A549 (cell line): ENCODE results near the gene POLR2E.

Experiments
- CEBPB ChIP-seq, 2 experiments: fragments of >200 bp in 1 of 2; sonication (Bioruptor Twin) in 1 of 2; formaldehyde crosslinking in 1 of 2; IDR thresholded peaks; 2 replicates each; pipeline ENCODE4 v1.6.1; 2012 to 2016
- EP300 ChIP-seq, 2 experiments: fragments of >200 bp; sonication (Bioruptor Twin); formaldehyde crosslinking; IDR thresholded peaks; 2 replicates in 1 of 2; 3 replicates in 1 of 2; pipeline ENCODE4 v1.6.1; 2016 to 2017
- ESRRA ChIP-seq: fragments of 150-350 bp; IDR thresholded peaks from 2 replicates; pipeline ENCODE4 v1.6.1; 2014; ENCODE audit warnings: mild to moderate bottlenecking, low read length, borderline replicate concordance
- JUNB ChIP-seq: fragments of >200 bp; sonication (Bioruptor Twin); formaldehyde crosslinking; IDR thresholded peaks from 2 replicates; pipeline ENCODE4 v1.6.1; 2016
- MYC ChIP-seq: IDR thresholded peaks from 2 replicates; pipeline ENCODE4 v1.6.1; 2012; ENCODE audit warnings: mild to moderate bottlenecking, inconsistent platforms, low read length, improper control_type of control experiment, borderline replicate concordance
- POLR2A ChIP-seq: IDR thresholded peaks from 2 replicates; pipeline ENCODE4 v1.6.1; 2012; ENCODE audit warnings: mild to moderate bottlenecking, low read length
- RAD21 ChIP-seq, 2 experiments: fragments of >200 bp in 1 of 2; sonication (Bioruptor Twin) in 1 of 2; formaldehyde crosslinking in 1 of 2; IDR thresholded peaks in 1 of 2; conservative IDR thresholded peaks in 1 of 2; 2 replicates in 1 of 2; 3 replicates in 1 of 2; pipeline ENCODE4 v1.6.1; 2012 to 2018; ENCODE audit warnings: inconsistent platforms in 1 of 2
- RARB ChIP-seq: fragments of 250-450 bp; sonication (Bioruptor Pico); IDR thresholded peaks from 2 replicates; pipeline ENCODE4 v1.8.0; 2021; ENCODE audit warnings: mild to moderate bottlenecking, moderate library complexity
- SREBF2 ChIP-seq: fragments of 450-650 bp; IDR thresholded peaks from 2 replicates; pipeline ENCODE4 v1.6.1; 2014; ENCODE audit warnings: mild to moderate bottlenecking, moderate library complexity
- TF ChIP-seq, protein P1 (sequence below): fragments of >200 bp; sonication (Bioruptor Twin); formaldehyde crosslinking; IDR thresholded peaks from 3 replicates; pipeline ENCODE4 v1.5.1; 2016
- TF ChIP-seq, protein P2 (sequence below): fragments of 450-650 bp; IDR thresholded peaks from 2 replicates; pipeline ENCODE4 v1.6.1; 2014; ENCODE audit warnings: antibody characterized with exemption
- TF ChIP-seq, protein P3 (sequence below): fragments of >200 bp; sonication (Bioruptor Twin); formaldehyde crosslinking; IDR thresholded peaks from 3 replicates; pipeline ENCODE4 v1.6.1; 2016

DNA sequence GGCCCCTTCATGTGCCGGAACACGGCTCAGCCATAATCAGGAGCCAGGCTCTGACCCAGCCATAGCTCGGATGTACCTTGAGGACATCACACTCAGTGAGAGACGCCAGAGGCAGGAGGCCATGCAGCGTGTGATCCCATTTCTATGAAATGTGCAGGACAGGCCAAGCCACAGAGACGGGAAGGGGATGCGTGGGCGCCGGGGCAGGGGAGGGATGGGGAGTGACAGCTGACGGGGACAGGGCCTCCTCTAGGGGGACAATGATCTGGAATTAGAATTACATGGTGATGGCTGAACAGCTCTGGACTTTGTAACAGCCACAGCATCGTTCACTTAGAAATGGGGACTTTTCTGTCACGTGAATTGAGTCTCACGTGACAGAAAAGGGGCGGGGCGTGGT, 44.0 kb upstream of the POLR2E start:
- TF ChIP-seq, protein P1, sequence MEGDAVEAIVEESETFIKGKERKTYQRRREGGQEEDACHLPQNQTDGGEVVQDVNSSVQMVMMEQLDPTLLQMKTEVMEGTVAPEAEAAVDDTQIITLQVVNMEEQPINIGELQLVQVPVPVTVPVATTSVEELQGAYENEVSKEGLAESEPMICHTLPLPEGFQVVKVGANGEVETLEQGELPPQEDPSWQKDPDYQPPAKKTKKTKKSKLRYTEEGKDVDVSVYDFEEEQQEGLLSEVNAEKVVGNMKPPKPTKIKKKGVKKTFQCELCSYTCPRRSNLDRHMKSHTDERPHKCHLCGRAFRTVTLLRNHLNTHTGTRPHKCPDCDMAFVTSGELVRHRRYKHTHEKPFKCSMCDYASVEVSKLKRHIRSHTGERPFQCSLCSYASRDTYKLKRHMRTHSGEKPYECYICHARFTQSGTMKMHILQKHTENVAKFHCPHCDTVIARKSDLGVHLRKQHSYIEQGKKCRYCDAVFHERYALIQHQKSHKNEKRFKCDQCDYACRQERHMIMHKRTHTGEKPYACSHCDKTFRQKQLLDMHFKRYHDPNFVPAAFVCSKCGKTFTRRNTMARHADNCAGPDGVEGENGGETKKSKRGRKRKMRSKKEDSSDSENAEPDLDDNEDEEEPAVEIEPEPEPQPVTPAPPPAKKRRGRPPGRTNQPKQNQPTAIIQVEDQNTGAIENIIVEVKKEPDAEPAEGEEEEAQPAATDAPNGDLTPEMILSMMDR, result no peak
- TF ChIP-seq CEBPB (IDR thresholded peaks at IDR 0.05), result no peak
- TF ChIP-seq, protein P2, sequence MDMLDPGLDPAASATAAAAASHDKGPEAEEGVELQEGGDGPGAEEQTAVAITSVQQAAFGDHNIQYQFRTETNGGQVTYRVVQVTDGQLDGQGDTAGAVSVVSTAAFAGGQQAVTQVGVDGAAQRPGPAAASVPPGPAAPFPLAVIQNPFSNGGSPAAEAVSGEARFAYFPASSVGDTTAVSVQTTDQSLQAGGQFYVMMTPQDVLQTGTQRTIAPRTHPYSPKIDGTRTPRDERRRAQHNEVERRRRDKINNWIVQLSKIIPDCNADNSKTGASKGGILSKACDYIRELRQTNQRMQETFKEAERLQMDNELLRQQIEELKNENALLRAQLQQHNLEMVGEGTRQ, result no peak
- no peak for TF ChIP-seq POLR2A
- TF ChIP-seq SREBF2, result no peak
- no peak for TF ChIP-seq EP300 (IDR thresholded peaks at IDR 0.05)
- TF ChIP-seq, protein P3, sequence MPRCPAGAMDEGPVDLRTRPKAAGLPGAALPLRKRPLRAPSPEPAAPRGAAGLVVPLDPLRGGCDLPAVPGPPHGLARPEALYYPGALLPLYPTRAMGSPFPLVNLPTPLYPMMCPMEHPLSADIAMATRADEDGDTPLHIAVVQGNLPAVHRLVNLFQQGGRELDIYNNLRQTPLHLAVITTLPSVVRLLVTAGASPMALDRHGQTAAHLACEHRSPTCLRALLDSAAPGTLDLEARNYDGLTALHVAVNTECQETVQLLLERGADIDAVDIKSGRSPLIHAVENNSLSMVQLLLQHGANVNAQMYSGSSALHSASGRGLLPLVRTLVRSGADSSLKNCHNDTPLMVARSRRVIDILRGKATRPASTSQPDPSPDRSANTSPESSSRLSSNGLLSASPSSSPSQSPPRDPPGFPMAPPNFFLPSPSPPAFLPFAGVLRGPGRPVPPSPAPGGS, result no peak
- no peak for TF ChIP-seq ESRRA
- no peak for TF ChIP-seq JUNB
- TF ChIP-seq MYC, result no peak
- no peak for TF ChIP-seq RAD21 (conservative IDR thresholded peaks at IDR 0.05 in 1 of 2, IDR thresholded peaks at IDR 0.05 in 1 of 2)
- no peak for TF ChIP-seq RARB (CRISPR knock-in tag)
